LNCaP clone FGC (cell line): ENCODE data around the gene ACER3.
"Not testable (repeated sequence)": the region's sequence is repeated elsewhere in the genome, so short reads cannot be mapped to it uniquely, and the experiment has no call there.

Experiments used
- DNase-seq: peaks from one replicate; pipeline ENCODE4 v3.0.0-alpha.2; 2011; ENCODE audit warnings: low read depth
- H3K4me3 ChIP-seq: 2 replicates; pipeline ENCODE4 v1.5.1; 2011; ENCODE audit warnings: mild to moderate bottlenecking, low read depth, low read length, control low read depth
- TF ChIP-seq, protein P1 (sequence below): IDR thresholded peaks from 2 replicates; pipeline ENCODE4 v1.5.1; 2012; ENCODE audit warnings: mild to moderate bottlenecking; ENCODE audit not compliant: control insufficient read depth, insufficient read depth; ENCODE audit errors: extremely low read depth

The ACER3 gene

DNA sequence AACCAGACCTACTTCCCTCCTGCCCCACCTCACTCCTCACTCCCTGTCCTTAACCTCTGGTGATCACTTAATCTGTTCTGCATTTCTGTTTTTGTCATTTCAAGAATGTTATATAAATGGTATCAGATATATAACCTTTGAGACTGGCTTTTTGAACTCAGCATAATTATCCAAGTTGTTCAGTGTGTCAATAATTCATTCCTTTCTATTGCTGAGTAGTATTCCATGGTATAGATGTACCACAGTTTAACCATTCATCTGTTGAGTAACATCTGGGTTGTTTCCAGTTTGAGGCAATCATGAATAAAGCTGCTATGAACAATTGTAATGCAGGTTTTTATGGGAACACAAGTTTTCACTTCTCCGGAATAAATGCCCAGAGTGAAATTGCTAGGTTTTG is 138.9 kb downstream of the ACER3 start:
- no peak overlapping the region for H3K4me3 ChIP-seq
- TF ChIP-seq, protein P1, sequence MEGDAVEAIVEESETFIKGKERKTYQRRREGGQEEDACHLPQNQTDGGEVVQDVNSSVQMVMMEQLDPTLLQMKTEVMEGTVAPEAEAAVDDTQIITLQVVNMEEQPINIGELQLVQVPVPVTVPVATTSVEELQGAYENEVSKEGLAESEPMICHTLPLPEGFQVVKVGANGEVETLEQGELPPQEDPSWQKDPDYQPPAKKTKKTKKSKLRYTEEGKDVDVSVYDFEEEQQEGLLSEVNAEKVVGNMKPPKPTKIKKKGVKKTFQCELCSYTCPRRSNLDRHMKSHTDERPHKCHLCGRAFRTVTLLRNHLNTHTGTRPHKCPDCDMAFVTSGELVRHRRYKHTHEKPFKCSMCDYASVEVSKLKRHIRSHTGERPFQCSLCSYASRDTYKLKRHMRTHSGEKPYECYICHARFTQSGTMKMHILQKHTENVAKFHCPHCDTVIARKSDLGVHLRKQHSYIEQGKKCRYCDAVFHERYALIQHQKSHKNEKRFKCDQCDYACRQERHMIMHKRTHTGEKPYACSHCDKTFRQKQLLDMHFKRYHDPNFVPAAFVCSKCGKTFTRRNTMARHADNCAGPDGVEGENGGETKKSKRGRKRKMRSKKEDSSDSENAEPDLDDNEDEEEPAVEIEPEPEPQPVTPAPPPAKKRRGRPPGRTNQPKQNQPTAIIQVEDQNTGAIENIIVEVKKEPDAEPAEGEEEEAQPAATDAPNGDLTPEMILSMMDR = no peak
- DNase-seq = no peak

DNA sequence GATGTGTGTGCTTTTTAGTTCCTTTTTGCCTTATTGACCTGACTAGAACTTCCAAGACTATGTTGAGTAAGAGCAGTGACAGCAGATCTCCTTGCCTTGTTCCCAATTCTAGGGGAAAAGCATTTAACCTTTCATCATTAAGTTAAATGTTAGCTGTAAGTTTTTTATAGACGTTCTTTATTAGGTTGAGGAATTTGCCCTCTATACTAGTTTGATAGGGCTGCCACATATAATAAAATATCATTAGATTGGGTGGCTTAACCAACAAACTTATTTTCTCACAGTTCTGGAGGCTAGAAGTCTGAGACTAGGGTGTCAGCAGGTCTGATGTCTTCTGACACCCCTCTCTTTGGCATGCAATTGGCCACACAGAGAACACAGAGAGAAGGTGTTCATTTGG is 140.9 kb downstream of the ACER3 start:
- TF ChIP-seq, protein P1 = no peak
- DNase-seq = no peak
- H3K4me3 ChIP-seq = no peak overlapping the region

DNA sequence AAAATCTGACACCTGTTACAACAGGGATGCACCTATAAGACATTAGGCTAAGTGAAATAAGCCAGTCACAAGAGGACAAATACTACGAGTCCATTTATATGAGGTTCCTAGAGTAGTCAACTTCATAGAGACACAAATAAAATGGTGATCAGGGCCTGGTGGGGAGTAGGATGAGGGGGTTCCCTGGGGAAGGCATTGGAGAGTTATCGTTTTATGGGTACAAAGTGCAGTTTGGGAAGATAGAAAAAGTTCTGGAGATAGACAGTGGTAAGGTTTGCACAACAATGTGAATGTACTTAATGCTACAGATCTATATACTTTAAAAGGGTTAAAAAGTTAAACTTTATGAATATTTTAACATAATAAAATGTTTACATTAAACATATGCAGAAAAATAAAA is 142.1 kb downstream of the ACER3 start:
- TF ChIP-seq, protein P1 = no peak
- H3K4me3 ChIP-seq = no peak overlapping the region
- DNase-seq = no peak

DNA sequence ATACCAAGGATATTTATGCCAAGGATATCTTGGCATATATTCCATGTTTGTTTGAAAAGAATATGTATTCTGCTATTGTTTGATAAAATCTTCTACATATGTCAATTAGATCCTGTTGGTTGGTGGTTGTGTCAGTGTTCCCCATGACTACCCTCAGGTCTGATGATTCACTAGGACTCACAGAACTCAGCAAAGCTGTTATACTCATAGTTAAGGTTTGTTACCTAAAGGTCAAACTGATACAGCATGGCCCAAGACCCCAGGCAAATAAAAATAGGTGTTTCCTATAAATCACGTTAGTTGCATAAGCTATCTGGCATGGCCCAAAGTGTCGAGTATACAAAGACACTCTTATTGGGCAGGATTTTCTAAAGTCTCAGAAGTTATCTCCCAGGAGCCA is 143.2 kb downstream of the ACER3 start:
- H3K4me3 ChIP-seq = no peak overlapping the region
- DNase-seq = no peak
- TF ChIP-seq, protein P1 = no peak

DNA sequence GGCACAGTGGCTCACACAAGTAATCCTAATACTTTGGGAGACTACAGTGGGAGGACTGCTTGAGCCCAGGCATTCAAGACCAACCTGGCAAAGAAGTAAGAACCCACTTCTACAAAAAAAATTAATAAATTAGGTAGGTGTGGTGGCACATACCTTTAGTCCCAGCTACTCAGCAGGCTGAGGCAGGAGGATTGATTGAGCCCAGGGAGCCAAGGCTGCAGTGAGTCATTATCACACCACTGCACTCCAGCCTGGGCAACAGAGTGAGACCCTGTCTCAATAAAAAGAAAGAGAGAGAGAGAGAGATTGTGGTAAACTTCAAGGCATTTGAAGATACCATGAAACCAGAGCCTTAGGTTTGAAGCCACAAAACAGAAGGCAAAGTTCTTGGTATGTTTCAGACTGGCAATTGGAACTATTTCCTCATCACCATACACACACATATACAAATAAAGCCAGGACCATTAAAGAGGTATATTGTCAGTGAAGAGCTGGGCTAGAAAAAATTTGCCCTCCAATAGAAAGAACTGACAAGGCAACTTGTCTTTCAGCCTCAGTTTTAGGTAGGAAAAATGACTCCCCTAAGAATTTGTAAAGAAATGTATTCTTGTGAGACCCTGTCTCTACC is 148.9 kb downstream of the ACER3 start:
- TF ChIP-seq, protein P1 = no peak
- H3K4me3 ChIP-seq = no peak overlapping the region
- no peak for DNase-seq

DNA sequence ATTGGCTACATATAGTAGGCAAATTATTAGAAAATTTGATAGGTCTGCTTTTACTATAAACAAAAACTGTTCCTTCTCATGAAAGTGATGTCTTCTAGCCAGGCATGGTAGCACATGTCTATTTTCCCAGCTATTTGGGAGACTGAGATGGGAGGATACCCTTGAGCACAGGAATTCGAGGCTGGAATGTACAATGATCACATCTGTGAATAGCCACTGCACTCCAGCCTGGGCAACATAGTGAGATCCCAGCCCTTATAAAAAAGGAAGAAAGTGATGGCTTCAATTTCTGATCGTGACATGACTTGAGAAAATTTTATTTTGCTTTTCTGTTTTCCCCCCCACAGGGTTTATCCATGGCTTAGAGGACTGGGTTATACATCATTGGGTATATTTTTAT is 154.0 kb downstream of the ACER3 start:
- no peak for DNase-seq
- TF ChIP-seq, protein P1 = no peak
- no peak overlapping the region for H3K4me3 ChIP-seq

DNA sequence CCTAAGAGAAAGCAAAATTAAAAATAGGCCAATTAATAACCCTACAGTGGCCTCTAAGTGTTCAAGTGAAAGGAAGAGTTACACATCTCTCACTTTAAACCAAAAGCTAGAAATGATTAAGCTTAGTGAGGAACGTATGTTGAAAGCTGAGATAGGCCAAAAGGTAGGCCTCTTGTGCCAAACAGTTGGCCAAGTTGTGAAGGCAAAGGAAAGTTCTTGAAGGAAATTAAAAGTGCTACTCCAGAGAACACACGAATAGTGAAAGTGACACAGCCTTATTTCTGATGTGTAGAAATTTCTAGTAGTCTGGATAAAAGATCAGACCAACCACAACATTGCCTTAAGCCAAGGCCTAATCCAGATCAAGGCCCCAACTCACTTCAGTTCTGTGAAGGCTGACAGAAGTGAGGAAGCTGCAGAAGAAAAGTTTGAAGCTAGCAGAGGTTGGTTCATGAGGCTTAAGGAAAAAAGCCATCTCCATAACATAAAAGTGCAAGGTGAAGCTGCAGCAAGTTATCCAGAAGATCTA is 157.7 kb downstream of the ACER3 start:
- H3K4me3 ChIP-seq, DNase-seq: not testable (repeated sequence)
